Activated B cell treated with CpG ODN at 0.5 μM for 24 hours (primary cell): ENCODE data around the gene METAP2. TPM values are rescaled to one million over a fixed set of nuclear protein-coding genes. Genes with fewer than 3 reads are reported as not detected.

ENCODE experiments used
- ATAC-seq: fragments of 200-7000 bp; cut with Tn5 transposase; one replicate; pipeline ENCODE4 v1.10.0; 2021; ENCODE audit warnings: low read depth, mild to moderate bottlenecking, moderate library complexity
- CTCF ChIA-PET: fragments of 350-600 bp; sonication (Branson Sonifier 250); formaldehyde crosslinking; loops from one replicate; lab custom pipeline; 2021; ENCODE audit warnings: antibody characterized with exemption; lab: Charles Lee
- POLR2A ChIA-PET: fragments of 350-600 bp; sonication (Branson Sonifier 250); formaldehyde crosslinking; loops from one replicate; lab custom pipeline; 2021; ENCODE audit warnings: antibody characterized with exemption; lab: Charles Lee
- DNase-seq: peaks from one replicate; pipeline ENCODE4 v3.0.0; 2022
- H3K27ac Mint-ChIP-seq: one replicate; pipeline ENCODE4 v1.8.0; 2020; ENCODE audit warnings: mixed read lengths
- H3K27me3 Mint-ChIP-seq: one replicate; pipeline ENCODE4 v1.8.0; 2021; ENCODE audit warnings: mixed read lengths
- H3K36me3 Mint-ChIP-seq: one replicate; pipeline ENCODE4 v1.8.0; 2021; ENCODE audit warnings: low read depth, mixed read lengths
- H3K4me1 Mint-ChIP-seq: one replicate; pipeline ENCODE4 v1.8.0; 2021; ENCODE audit warnings: mixed read lengths
- H3K4me3 Mint-ChIP-seq: one replicate; pipeline ENCODE4 v1.8.0; 2020; ENCODE audit warnings: mild to moderate bottlenecking, mixed read lengths
- H3K9me3 Mint-ChIP-seq: one replicate; pipeline ENCODE4 v1.8.0; 2020; ENCODE audit warnings: mixed read lengths
- CTCF ChIP-seq: fragments of 200-600 bp; IDR thresholded peaks from one replicate; pipeline ENCODE4 v1.8.0; 2022; ENCODE audit warnings: antibody characterized with exemption, mild to moderate bottlenecking
- intact Hi-C: fragments of 100-400 bp; cut with micrococcal nuclease; formaldehyde crosslinking; loops from one replicate; pipeline ENCODE4 v1.15.1; 2024
- total RNA-seq: library from RNA; stranded (reverse); gene quantifications from 2 replicates; pipeline ENCODE4 v1.2.3, GENCODE V29; 2022

METAP2 gene
- total RNA-seq, 1 donor from 2014 or later = 63.0 TPM

DNA sequence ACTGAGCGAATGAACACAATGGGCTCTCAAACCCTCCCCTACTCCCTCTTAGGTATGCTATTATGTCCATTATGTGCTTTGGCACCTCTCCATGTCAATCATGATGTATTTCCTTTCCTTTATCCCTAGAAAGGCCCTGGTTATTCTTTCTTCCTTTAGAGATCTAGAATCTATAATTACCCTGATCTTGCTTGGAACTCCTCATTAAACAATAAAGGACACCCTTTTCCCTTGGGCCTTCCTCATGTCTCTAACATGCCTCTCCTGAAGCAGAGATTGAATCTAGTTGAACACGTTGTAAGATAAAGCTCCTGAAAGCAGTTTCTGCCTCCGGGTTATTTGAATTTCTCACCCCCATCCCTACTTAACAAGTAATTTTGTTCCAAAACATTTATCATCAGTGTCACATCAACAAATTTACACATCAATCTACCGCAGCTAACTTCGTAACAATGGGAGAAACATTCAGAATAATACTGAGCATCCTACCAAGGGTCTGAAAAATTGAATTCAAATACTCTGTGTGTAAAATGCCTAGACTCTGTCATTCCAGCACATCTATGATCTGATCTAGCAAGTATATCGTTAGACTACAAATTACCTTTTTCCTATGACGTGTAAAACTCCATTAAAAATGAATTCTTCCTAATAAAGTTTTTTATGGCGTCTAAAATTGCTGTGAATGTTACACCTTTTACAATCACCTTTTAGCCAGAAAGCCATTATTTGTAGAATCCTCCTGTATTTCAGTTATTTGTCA, 72.0 kb downstream of the METAP2 start:
- intact Hi-C loops = loop anchor here (5.0 kb wide), 2 partner anchors 329 to 1869 kb away; partner anchors contain the start of genes CRADD, FGD6 and VEZT
- POLR2A ChIA-PET = no interaction called here
- CTCF ChIA-PET = no interaction called here
- peaks cover 2% of the 10 kb centered on the region for H3K36me3 Mint-ChIP-seq
- H3K9me3 Mint-ChIP-seq = no peaks in the 10 kb centered on the region
- H3K27me3 Mint-ChIP-seq = no peaks in the 10 kb centered on the region
- ATAC-seq = no peak
- no peak overlapping the region for H3K4me3 Mint-ChIP-seq
- H3K4me1 Mint-ChIP-seq = peaks cover 17% of the 10 kb centered on the region
- peak overlapping the region; percentile 4 for H3K27ac Mint-ChIP-seq
- no peak for TF ChIP-seq CTCF
- DNase-seq = no peak

GRCh38 chr12:95546491-95546813, 72.5 kb downstream of the METAP2 start:
- TF ChIP-seq CTCF = no peak
- H3K4me3 Mint-ChIP-seq = no peak overlapping the region
- H3K36me3 Mint-ChIP-seq = peaks cover 2% of the 10 kb centered on the region
- no peak for ATAC-seq
- peaks cover 17% of the 10 kb centered on the region for H3K4me1 Mint-ChIP-seq
- ChIA-PET CTCF (interaction anchor here (1.7 kb wide), 1 partner anchor 12 kb away, joined by 4 read pairs; no protein-coding TSS in a partner anchor), POLR2A (no interaction called here)
- no peak for DNase-seq
- intact Hi-C loops = loop anchor here (5.0 kb wide), 2 partner anchors 329 to 1869 kb away; partner anchors contain the start of genes CRADD, FGD6 and VEZT
- no peak overlapping the region for H3K27ac Mint-ChIP-seq
- H3K9me3 Mint-ChIP-seq = no peaks in the 10 kb centered on the region
- H3K27me3 Mint-ChIP-seq = no peaks in the 10 kb centered on the region

- H3K27ac Mint-ChIP-seq = peak overlapping the region; percentile 84
- no peak for DNase-seq
- peaks cover 2% of the 10 kb centered on the region for H3K36me3 Mint-ChIP-seq
- H3K4me3 Mint-ChIP-seq = peak overlapping the region; percentile 91
- no peak for TF ChIP-seq CTCF
- H3K27me3 Mint-ChIP-seq = no peaks in the 10 kb centered on the region
- no peak for ATAC-seq
- ChIA-PET CTCF (interaction anchor here (0.8 to 1.7 kb wide), 3 partner anchors 9 to 28 kb away, joined by 3 to 5 read pairs (median 4); no protein-coding TSS in a partner anchor), POLR2A (interaction anchor here (0.8 to 1.7 kb wide), 5 partner anchors 21 to 544 kb away, joined by 3 to 19 read pairs (median 4); partner anchors contain the start of genes FGD6, METAP2, NDUFA12 and VEZT)
- H3K9me3 Mint-ChIP-seq = no peaks in the 10 kb centered on the region
- intact Hi-C loops = loop anchor here (1.0 to 5.0 kb wide), 6 partner anchors 24 to 1870 kb away; partner anchors contain the start of genes AMDHD1, CRADD, FGD6 and SNRPF
- peaks cover 20% of the 10 kb centered on the region for H3K4me1 Mint-ChIP-seq
These were observed 73.6 kb downstream of the METAP2 start for GRCh38 chr12:95547522-95548055.

DNA sequence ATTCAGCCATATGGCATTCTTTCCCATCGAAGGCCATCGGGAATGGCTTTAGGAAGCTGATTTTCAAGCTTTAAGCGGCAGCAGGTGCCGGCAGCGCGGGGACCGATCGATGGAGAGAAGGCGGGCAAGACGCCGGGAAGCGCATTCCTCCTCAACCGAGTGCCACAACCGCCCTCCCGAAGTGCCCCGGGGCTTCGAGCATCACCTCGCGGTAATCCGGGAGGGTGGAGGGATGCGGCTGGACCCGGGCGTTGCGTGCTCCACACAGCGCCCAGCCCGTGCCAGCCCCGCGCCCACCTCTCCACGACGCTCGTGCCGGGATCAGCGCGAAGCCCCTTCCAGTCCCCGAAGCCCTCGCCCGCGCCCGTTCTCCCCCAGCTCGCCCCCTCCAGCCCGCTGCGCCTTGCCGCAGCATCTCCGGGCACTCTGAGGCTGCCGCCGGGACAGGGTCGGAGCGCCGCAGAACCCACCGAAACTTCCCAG, 74.1 kb downstream of the METAP2 start:
- Mint-ChIP-seq H3K4me1 (peaks cover 20% of the 10 kb centered on the region), H3K27me3 (no peaks in the 10 kb centered on the region), H3K27ac (peak overlapping the region; percentile 84), H3K9me3 (no peaks in the 10 kb centered on the region), H3K36me3 (peaks cover 2% of the 10 kb centered on the region), H3K4me3 (peak overlapping the region; percentile 91)
- ChIA-PET CTCF (interaction anchor here (0.8 to 1.7 kb wide), 3 partner anchors 10 to 27 kb away, joined by 3 to 5 read pairs (median 4); no protein-coding TSS in a partner anchor), POLR2A (interaction anchor here (0.8 to 1.7 kb wide), 5 partner anchors 21 to 544 kb away, joined by 3 to 19 read pairs (median 4); partner anchors contain the start of genes FGD6, METAP2, NDUFA12 and VEZT)
- DNase-seq (peak; percentile 46), ATAC-seq (peak; percentile 31)
- intact Hi-C loops = loop anchor here (1.0 to 5.0 kb wide), 5 partner anchors 23 to 1871 kb away; partner anchors contain the start of genes AMDHD1, CRADD, FGD6 and SNRPF
- TF ChIP-seq CTCF = no peak
